ENCODE data around the gene OTOL1.

GRCh38 chr3:161498259-161498921, 1.8 kb downstream of the OTOL1 start:
- TF ChIP-seq SPI1 (IDR thresholded peaks at IDR 0.05; ENCODE audit: low read depth, low read length) (no peak), POLR2A (IDR thresholded peaks at IDR 0.05; ENCODE audit: low read depth, low read length) (no peak), POLR2AphosphoS5 (IDR thresholded peaks at IDR 0.05; ENCODE audit: low read depth, low read length) (no peak)
